Measurements from ENCODE around the gene PTPRG.

- TF ChIP-seq POLR2A (IDR thresholded peaks at IDR 0.05; ENCODE audit: low read length) (no peak), GATA1 (IDR thresholded peaks at IDR 0.05; ENCODE audit: low read depth, low read length) (no peak)
Measured at GRCh38 chr3:62133015-62133414, 571.6 kb downstream of the PTPRG start.
